Loucy (cell line): ENCODE data around the gene DHRS2.

Experiments
- H2AFZ ChIP-seq: fragments of 200-600 bp; sonication (generic); 2 replicates; pipeline ENCODE4 v1.6.0; 2016; ENCODE audit warnings: antibody characterized with exemption, mild to moderate bottlenecking, low read length, moderate library complexity
- H3F3A ChIP-seq: fragments of 200-600 bp; 2 replicates; pipeline ENCODE4 v1.6.0; 2016; ENCODE audit warnings: antibody characterized with exemption, low read depth, mild to moderate bottlenecking
- H3K27me3 ChIP-seq: fragments of 200-600 bp; sonication (generic); 2 replicates; pipeline ENCODE4 v1.6.1; 2014; ENCODE audit warnings: low read length, mild to moderate bottlenecking; ENCODE audit not compliant: insufficient read depth, poor library complexity, severe bottlenecking
- H3K36me3 ChIP-seq: fragments of 200-600 bp; sonication (generic); 2 replicates; pipeline ENCODE4 v1.6.1; 2016; ENCODE audit warnings: low read length; ENCODE audit not compliant: insufficient read depth
- H3K4me1 ChIP-seq: fragments of 200-600 bp; sonication (generic); 2 replicates; pipeline ENCODE4 v1.5.1; 2014; ENCODE audit warnings: low read length, mild to moderate bottlenecking; ENCODE audit not compliant: insufficient read depth, poor library complexity, severe bottlenecking
- H3K4me2 ChIP-seq: fragments of 200-600 bp; sonication (generic); 2 replicates; pipeline ENCODE4 v1.6.0; 2014; ENCODE audit warnings: antibody characterized with exemption, low read length, low read depth, mild to moderate bottlenecking; ENCODE audit not compliant: poor library complexity, severe bottlenecking
- H3K4me3 ChIP-seq: fragments of 200-600 bp; sonication (generic); 2 replicates; pipeline ENCODE4 v1.5.1; 2014; ENCODE audit warnings: low read length, mild to moderate bottlenecking, mixed read lengths; ENCODE audit not compliant: poor library complexity, severe bottlenecking
- H3K79me2 ChIP-seq: fragments of 200-600 bp; sonication (generic); 2 replicates; pipeline ENCODE4 v1.6.1; 2014; ENCODE audit warnings: low read length; ENCODE audit not compliant: insufficient read depth
- H3K9ac ChIP-seq: fragments of 200-600 bp; sonication (generic); 2 replicates; pipeline ENCODE4 v1.6.0; 2014; ENCODE audit warnings: mild to moderate bottlenecking, low read depth, low read length, moderate library complexity; ENCODE audit not compliant: poor library complexity, severe bottlenecking
- H3K9me2 ChIP-seq: fragments of 200-600 bp; sonication (generic); replicated peaks from 2 replicates; pipeline ENCODE4 v1.6.1; 2016; ENCODE audit warnings: low read depth, low read length, mixed read lengths
- H3K9me3 ChIP-seq: fragments of 200-600 bp; sonication (generic); 2 replicates; pipeline ENCODE4 v1.6.1; 2014; ENCODE audit warnings: mild to moderate bottlenecking, antibody characterized with exemption, low read length, low read depth; ENCODE audit not compliant: insufficient read depth
- H4K20me1 ChIP-seq: fragments of 200-600 bp; sonication (generic); 2 replicates; pipeline ENCODE4 v1.6.0; 2014; ENCODE audit warnings: antibody characterized with exemption, low read length, mild to moderate bottlenecking; ENCODE audit not compliant: insufficient read depth, poor library complexity, severe bottlenecking
- EZH2phosphoT487 ChIP-seq: fragments of 200-600 bp; IDR thresholded peaks from 2 replicates; pipeline ENCODE4 v1.6.1; 2018; ENCODE audit warnings: antibody characterized with exemption, mild to moderate bottlenecking, moderate library complexity, borderline replicate concordance
- TF ChIP-seq, protein P1 (sequence below): fragments of 200-600 bp; sonication (generic); conservative IDR thresholded peaks from 2 replicates; pipeline ENCODE4 v1.5.1; 2014; ENCODE audit warnings: mild to moderate bottlenecking, antibody characterized with exemption, low read length

The DHRS2 gene

DNA sequence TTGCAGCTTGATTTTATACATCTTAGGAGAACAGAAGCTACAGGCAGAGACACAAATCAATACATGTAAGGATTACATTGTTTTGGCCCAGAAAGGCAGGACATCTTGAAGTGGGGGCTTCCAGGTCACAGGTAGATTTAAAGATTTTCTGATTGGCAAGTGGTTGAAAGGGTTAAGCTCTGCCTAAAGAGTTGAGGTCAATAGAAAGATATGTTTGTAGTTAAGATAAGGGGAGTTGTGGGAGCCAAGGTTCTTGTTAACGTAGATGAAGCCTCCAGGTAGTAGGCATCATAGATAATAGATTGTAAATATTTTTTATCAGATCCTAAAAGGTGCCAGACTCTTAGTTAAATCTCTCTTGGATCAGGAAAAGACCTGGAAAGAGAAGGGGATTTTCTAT is 5.5 kb upstream of the DHRS2 start:
- Histone ChIP-seq H3F3A (no peaks in the 10 kb centered on the region), H3K4me2 (no peak overlapping the region), H3K36me3 (no peaks in the 10 kb centered on the region), H2AFZ (no peak overlapping the region), H3K4me1 (peaks cover 13% of the 10 kb centered on the region), H4K20me1 (no peaks in the 10 kb centered on the region), H3K79me2 (no peaks in the 10 kb centered on the region), H3K9ac (no peak overlapping the region), H3K4me3 (no peak overlapping the region), H3K27me3 (peaks cover 5% of the 10 kb centered on the region), H3K9me3 (0 out of 2 replicates have a peak, but pooled peaks cover 5% of the 10 kb centered on the region), H3K9me2 (no peaks in the 10 kb centered on the region)
- no peak for TF ChIP-seq EZH2phosphoT487
- TF ChIP-seq, protein P1, sequence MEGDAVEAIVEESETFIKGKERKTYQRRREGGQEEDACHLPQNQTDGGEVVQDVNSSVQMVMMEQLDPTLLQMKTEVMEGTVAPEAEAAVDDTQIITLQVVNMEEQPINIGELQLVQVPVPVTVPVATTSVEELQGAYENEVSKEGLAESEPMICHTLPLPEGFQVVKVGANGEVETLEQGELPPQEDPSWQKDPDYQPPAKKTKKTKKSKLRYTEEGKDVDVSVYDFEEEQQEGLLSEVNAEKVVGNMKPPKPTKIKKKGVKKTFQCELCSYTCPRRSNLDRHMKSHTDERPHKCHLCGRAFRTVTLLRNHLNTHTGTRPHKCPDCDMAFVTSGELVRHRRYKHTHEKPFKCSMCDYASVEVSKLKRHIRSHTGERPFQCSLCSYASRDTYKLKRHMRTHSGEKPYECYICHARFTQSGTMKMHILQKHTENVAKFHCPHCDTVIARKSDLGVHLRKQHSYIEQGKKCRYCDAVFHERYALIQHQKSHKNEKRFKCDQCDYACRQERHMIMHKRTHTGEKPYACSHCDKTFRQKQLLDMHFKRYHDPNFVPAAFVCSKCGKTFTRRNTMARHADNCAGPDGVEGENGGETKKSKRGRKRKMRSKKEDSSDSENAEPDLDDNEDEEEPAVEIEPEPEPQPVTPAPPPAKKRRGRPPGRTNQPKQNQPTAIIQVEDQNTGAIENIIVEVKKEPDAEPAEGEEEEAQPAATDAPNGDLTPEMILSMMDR, result no peak

DNA sequence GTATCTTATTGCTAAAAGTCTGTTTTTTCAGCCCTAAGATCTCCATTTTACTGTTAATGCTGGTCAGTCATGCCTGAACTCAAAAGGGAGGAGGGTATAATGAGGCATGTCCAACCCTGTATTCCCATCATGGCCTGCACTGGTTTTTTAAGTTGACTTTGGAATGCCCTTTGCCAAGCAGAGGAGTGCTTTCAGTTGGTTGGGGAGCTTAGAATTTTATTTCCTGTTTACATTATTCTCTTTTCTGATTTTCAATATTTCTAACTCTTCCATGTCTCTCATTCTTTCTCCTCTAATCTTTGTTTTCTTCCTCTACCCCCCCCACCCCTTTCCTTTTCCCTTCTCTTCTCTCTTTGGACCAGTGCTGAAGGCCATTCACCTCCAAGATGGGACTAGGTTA is 4.9 kb upstream of the DHRS2 start:
- Histone ChIP-seq H3K4me2 (no peak overlapping the region), H2AFZ (no peak overlapping the region), H4K20me1 (no peaks in the 10 kb centered on the region), H3K36me3 (no peaks in the 10 kb centered on the region), H3K27me3 (no peaks in the 10 kb centered on the region), H3K9me2 (no peaks in the 10 kb centered on the region), H3K9me3 (no peaks in the 10 kb centered on the region), H3K9ac (peak overlapping the region; percentile 67), H3K4me1 (peaks cover 13% of the 10 kb centered on the region), H3K4me3 (no peak overlapping the region), H3K79me2 (no peaks in the 10 kb centered on the region), H3F3A (no peaks in the 10 kb centered on the region)
- no peak for TF ChIP-seq EZH2phosphoT487
- TF ChIP-seq, protein P1, result no peak

DNA sequence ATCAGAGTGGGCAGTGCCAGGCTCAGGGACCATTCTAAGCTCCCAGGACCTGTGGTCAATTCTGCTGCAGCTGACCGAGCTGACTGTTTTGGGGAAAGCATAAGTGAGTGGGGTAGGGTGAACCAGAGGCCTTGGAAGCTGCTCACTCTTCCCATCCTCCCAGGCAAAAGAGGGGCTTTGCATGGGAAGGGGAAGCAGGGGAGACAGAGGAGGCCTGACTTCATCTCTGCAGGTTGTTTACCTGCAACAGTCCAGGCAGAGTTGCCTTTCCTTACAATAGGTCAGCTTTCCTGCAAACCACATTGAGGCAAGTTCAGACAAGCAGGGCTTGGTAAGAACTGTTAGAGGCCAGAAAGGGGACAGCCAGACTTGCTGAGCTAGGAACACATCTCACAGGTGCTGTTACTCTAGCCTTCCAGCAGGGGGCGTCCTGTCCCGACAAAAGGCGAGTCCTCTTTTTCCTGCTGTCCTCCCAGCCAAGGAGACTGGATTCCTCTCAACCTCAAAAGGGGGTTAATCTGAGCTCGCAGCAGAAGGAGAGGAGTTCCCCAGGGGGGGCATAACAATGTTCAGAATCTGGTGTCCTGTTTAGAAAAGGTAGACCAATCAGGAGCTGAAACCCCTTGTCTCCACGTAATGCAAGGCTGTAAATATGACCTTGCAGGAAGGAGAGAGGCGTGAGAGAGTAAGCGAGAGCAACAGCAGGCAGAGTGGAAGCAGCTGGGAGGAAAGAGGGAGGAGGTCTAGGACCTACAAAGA is 4.3 kb upstream of the DHRS2 start:
- peak overlapping the region; percentile 46 for H3K4me2 ChIP-seq
- no peaks in the 10 kb centered on the region for H3K9me3 ChIP-seq
- TF ChIP-seq, protein P1, result peak; percentile 99
- no peak for TF ChIP-seq EZH2phosphoT487
- no peaks in the 10 kb centered on the region for H3K36me3 ChIP-seq
- no peaks in the 10 kb centered on the region for H4K20me1 ChIP-seq
- H3K79me2 ChIP-seq, result no peaks in the 10 kb centered on the region
- peaks cover 13% of the 10 kb centered on the region for H3K4me1 ChIP-seq
- H3K9ac ChIP-seq, result peak overlapping the region; percentile 67
- H3F3A ChIP-seq, result no peaks in the 10 kb centered on the region
- no peaks in the 10 kb centered on the region for H3K27me3 ChIP-seq
- H2AFZ ChIP-seq, result peak overlapping the region; percentile 96
- peak overlapping the region; percentile 38 for H3K4me3 ChIP-seq
- no peaks in the 10 kb centered on the region for H3K9me2 ChIP-seq
